HCT116 (cell line): ENCODE measurements around the gene CSTF2. TPM values are rescaled to one million over a fixed set of nuclear protein-coding genes. Genes with fewer than 3 reads are reported as not detected.

ENCODE experiments used
- ATAC-seq: fragments of 200-7000 bp; cut with Tn5 transposase; 2 replicates; pipeline ENCODE4 v1.9.1; 2020; ENCODE audit warnings: mild to moderate bottlenecking, moderate library complexity
- BruUV-seq: library from RNA; stranded (reverse); fragments of 400-500 nt; replicated peaks from 2 replicates; lab custom pipeline; 2021; lab: Mats Ljungman, UMichigan
- CTCF ChIA-PET: fragments of 300-600 bp; sonication (Branson Sonifier 250); formaldehyde crosslinking; loops from one replicate; lab custom pipeline; 2021; ENCODE audit warnings: antibody characterized with exemption; lab: Charles Lee
- POLR2A ChIA-PET: fragments of 300-600, 350-600 bp; sonication (Branson Sonifier 250); formaldehyde crosslinking; loops from one replicate; lab custom pipeline; 2021; ENCODE audit warnings: antibody characterized with exemption; lab: Charles Lee
- RAD21 ChIA-PET, 2 experiments: fragments of 300-600 bp; sonication (Branson Sonifier 250); formaldehyde crosslinking; loops; one replicate each; lab custom pipeline; 2023; ENCODE audit warnings: low total read pairs in 2 of 2; ENCODE audit not compliant: uncharacterized antibody in 2 of 2, unreplicated experiment in 2 of 2, low non-redundant PET in 1 of 2; lab: Charles Lee
- DNase-seq: peaks from one replicate; pipeline ENCODE4 v3.0.0-alpha.2; 2010; ENCODE audit warnings: low read depth, low spot score
- H2AFZ ChIP-seq: fragments of 200-600 bp; shearing (Covaris generic), sonication (generic); 2 replicates; pipeline ENCODE4 v1.6.1; 2017; ENCODE audit warnings: low read depth, mixed run types, mixed read lengths, antibody characterized with exemption, low read length; ENCODE audit not compliant: poor library complexity, severe bottlenecking
- H3K27ac ChIP-seq: 2 replicates; pipeline ENCODE4 v1.5.1; 2012; ENCODE audit warnings: low read depth, low read length
- H3K27me3 ChIP-seq: fragments of 200-600 bp; sonication (generic); 2 replicates; pipeline ENCODE4 v1.6.1; 2016; ENCODE audit warnings: mixed run types, low read length, mixed read lengths; ENCODE audit not compliant: insufficient read depth
- H3K36me3 ChIP-seq, 2 experiments: fragments of 200-500 bp in 1 of 2; fragments of 200-600 bp in 1 of 2; sonication (Bioruptor generic) in 1 of 2; sonication (generic) in 1 of 2; 2 replicates each; pipeline versions ENCODE4 v1.5.1 to v1.6.1; 2014 to 2016; ENCODE audit warnings: low read length in 2 of 2, inconsistent platforms in 1 of 2, mixed read lengths in 1 of 2, mixed run types in 1 of 2; ENCODE audit not compliant: insufficient read depth in 2 of 2, control insufficient read depth in 1 of 2
- H3K4me1 ChIP-seq, 2 experiments: fragments of 200-600 bp in 1 of 2; sonication (generic) in 1 of 2; 2 replicates each; pipeline versions ENCODE4 v1.5.1 to v1.6.1; 2012 to 2017; ENCODE audit warnings: low read length in 2 of 2, inconsistent platforms in 1 of 2, mild to moderate bottlenecking in 1 of 2, mixed read lengths in 1 of 2, mixed run types in 1 of 2, moderate library complexity in 1 of 2; ENCODE audit not compliant: insufficient read depth in 2 of 2, control insufficient read depth in 1 of 2
- H3K4me2 ChIP-seq: fragments of 200-600 bp; sonication (generic); 2 replicates; pipeline ENCODE4 v1.6.1; 2017; ENCODE audit warnings: mixed run types, low read length, mixed read lengths
- H3K4me3 ChIP-seq, 2 experiments: fragments of 200-600 bp in 1 of 2; sonication (generic) in 1 of 2; replicated peaks in 1 of 2; 2 replicates each; pipeline ENCODE4 v1.5.1; 2011 to 2016; ENCODE audit warnings: low read length in 2 of 2, control low read depth in 1 of 2, low read depth in 1 of 2, mild to moderate bottlenecking in 1 of 2, mixed read lengths in 1 of 2, mixed run types in 1 of 2
- H3K79me2 ChIP-seq: fragments of 200-600 bp; sonication (generic); 2 replicates; pipeline ENCODE4 v1.6.1; 2017; ENCODE audit warnings: mild to moderate bottlenecking, mixed run types, low read length, moderate library complexity, mixed read lengths; ENCODE audit not compliant: insufficient read depth
- H3K9ac ChIP-seq: fragments of 200-600 bp; sonication (generic); 2 replicates; pipeline ENCODE4 v1.6.1; 2016; ENCODE audit warnings: low read length, mixed read lengths
- H3K9me2 ChIP-seq: fragments of 200-600 bp; sonication (generic), shearing (Covaris generic); 2 replicates; pipeline ENCODE4 v1.6.1; 2017; ENCODE audit warnings: mixed run types, mild to moderate bottlenecking, moderate library complexity; ENCODE audit not compliant: insufficient read depth
- H3K9me3 ChIP-seq, 2 experiments: fragments of 200-500 bp in 1 of 2; fragments of 200-600 bp in 1 of 2; sonication (Bioruptor generic) in 1 of 2; sonication (generic) in 1 of 2; 2 replicates each; pipeline ENCODE4 v1.6.1; 2014 to 2017; ENCODE audit warnings: low read length in 2 of 2, mixed read lengths in 2 of 2, inconsistent platforms in 1 of 2, low read depth in 1 of 2, mild to moderate bottlenecking in 1 of 2, mixed run types in 1 of 2, moderate library complexity in 1 of 2; ENCODE audit not compliant: control insufficient read depth in 1 of 2, insufficient read depth in 1 of 2
- H4K20me1 ChIP-seq: fragments of 200-600 bp; sonication (generic), shearing (Covaris generic); 2 replicates; pipeline ENCODE4 v1.6.1; 2017; ENCODE audit warnings: mixed run types, mild to moderate bottlenecking, moderate library complexity; ENCODE audit not compliant: insufficient read depth
- CEBPB ChIP-seq: IDR thresholded peaks from 2 replicates; pipeline ENCODE4 v1.6.1; 2012; ENCODE audit warnings: low read depth
- ELF1 ChIP-seq: IDR thresholded peaks from 2 replicates; pipeline ENCODE4 v1.6.1; 2012; ENCODE audit warnings: low read depth, borderline replicate concordance
- FOSL1 ChIP-seq: IDR thresholded peaks from 2 replicates; pipeline ENCODE4 v1.6.1; 2012; ENCODE audit warnings: low read depth
- JUND ChIP-seq: IDR thresholded peaks from 2 replicates; pipeline ENCODE4 v1.6.1; 2012
- SP1 ChIP-seq: IDR thresholded peaks from 2 replicates; pipeline ENCODE4 v1.6.1; 2012; ENCODE audit warnings: low read depth
- SRF ChIP-seq: IDR thresholded peaks from 2 replicates; pipeline ENCODE4 v1.6.1; 2012; ENCODE audit warnings: low read depth
- intact Hi-C: fragments of 100-400 bp; cut with micrococcal nuclease; formaldehyde crosslinking; loops from 2 replicates; pipeline ENCODE4 v1.10.0; 2022
- total RNA-seq: library from RNA; stranded (reverse); gene quantifications from one replicate; pipeline ENCODE4 v1.2.1, GENCODE V29; 2021; ENCODE audit not compliant: unreplicated experiment
- TF ChIP-seq, protein P1 (sequence below): IDR thresholded peaks from 2 replicates; pipeline ENCODE4 v1.6.1; 2012
- TF ChIP-seq, protein P2 (sequence below): IDR thresholded peaks from 2 replicates; pipeline ENCODE4 v1.6.1; 2012
- TF ChIP-seq, protein P3 (sequence below): IDR thresholded peaks from 2 replicates; pipeline ENCODE4 v1.6.1; 2012; ENCODE audit warnings: low read depth

Gene CSTF2
- total RNA-seq, 1 experiment from 2014 or later, result 34.1 TPM

DNA sequence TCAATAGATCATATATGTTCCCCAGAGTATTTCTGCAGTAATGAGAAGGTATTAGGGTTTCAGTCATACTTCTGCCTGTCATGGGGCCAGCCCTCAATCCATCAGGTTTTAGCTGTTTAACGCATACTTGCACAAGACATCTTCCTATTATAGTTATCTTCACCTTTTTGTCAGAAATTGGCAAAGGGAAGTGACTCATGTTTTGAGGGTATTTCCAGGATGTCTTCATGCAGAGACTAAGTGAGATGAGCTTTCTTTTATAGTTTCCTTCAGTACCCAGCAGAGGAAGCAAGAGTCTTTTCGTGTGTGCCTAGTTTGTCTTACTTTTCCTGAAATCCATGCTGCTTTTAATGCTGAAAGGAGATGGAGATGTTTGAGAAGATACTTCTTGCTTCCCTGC, 9.5 kb downstream of the CSTF2 start:
- H3K9ac ChIP-seq, result no peak overlapping the region
- no TSS peak for BruUV-seq
- H3K36me3 ChIP-seq, result peaks cover 0 to 11% of the 10 kb centered on the region in 2 experiments; a peak in 3 of 4 replicates
- no peak for DNase-seq
- no peak overlapping the region for H3K4me3 ChIP-seq
- H3K27me3 ChIP-seq, result no peaks in the 10 kb centered on the region
- H3K4me1 ChIP-seq, result no peaks in the 10 kb centered on the region
- ChIA-PET RAD21 (no interaction called here), CTCF (no interaction called here), POLR2A (no interaction called here)
- no peaks in the 10 kb centered on the region for H3K9me3 ChIP-seq
- no peak overlapping the region for H3K4me2 ChIP-seq
- TF ChIP-seq, protein P1, sequence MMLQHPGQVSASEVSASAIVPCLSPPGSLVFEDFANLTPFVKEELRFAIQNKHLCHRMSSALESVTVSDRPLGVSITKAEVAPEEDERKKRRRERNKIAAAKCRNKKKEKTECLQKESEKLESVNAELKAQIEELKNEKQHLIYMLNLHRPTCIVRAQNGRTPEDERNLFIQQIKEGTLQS, result no peak
- TF ChIP-seq ELF1 (no peak), CEBPB (no peak), FOSL1 (no peak)
- TF ChIP-seq, protein P2, sequence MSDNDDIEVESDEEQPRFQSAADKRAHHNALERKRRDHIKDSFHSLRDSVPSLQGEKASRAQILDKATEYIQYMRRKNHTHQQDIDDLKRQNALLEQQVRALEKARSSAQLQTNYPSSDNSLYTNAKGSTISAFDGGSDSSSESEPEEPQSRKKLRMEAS, result no peak
- H3K79me2 ChIP-seq, result no peaks in the 10 kb centered on the region
- H3K9me2 ChIP-seq, result no peaks in the 10 kb centered on the region
- no peak overlapping the region for H2AFZ ChIP-seq
- no peak overlapping the region for H3K27ac ChIP-seq
- ATAC-seq, result no peak
- intact Hi-C loops, result no loop called here
- no peaks in the 10 kb centered on the region for H4K20me1 ChIP-seq

DNA sequence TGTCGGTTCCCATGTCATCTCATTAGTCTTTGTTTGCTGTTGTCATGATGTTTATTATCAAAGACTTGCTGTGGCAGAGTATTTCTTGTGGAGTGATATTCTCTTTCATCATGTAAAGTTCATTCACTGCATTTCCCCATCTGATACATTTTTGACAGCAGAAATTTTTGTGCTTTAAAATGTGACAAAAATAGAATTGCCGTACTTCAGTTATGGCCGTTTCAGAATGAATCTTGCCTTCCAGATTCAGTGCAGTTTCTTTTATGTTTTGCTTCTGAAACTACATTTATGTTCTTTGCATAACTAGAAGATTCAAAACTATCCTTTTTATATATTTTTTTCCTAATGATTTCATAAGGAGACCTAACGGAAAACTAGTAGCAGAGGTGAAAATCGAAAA, 10.0 kb downstream of the CSTF2 start:
- ChIA-PET CTCF (no interaction called here), POLR2A (no interaction called here), RAD21 (no interaction called here)
- ATAC-seq (no peak), DNase-seq (no peak)
- no peaks in the 10 kb centered on the region for H4K20me1 ChIP-seq
- no peak overlapping the region for H2AFZ ChIP-seq
- H3K4me3 ChIP-seq, result no peak overlapping the region
- no peaks in the 10 kb centered on the region for H3K27me3 ChIP-seq
- intact Hi-C loops, result no loop called here
- no TSS peak for BruUV-seq
- H3K4me1 ChIP-seq, result no peaks in the 10 kb centered on the region
- H3K27ac ChIP-seq, result no peak overlapping the region
- H3K9ac ChIP-seq, result no peak overlapping the region
- no peaks in the 10 kb centered on the region for H3K9me3 ChIP-seq
- peaks cover 0 to 7% of the 10 kb centered on the region in 2 experiments; a peak in 3 of 4 replicates for H3K36me3 ChIP-seq
- TF ChIP-seq JUND, result no peak
- TF ChIP-seq SP1, result no peak
- TF ChIP-seq, protein P3, sequence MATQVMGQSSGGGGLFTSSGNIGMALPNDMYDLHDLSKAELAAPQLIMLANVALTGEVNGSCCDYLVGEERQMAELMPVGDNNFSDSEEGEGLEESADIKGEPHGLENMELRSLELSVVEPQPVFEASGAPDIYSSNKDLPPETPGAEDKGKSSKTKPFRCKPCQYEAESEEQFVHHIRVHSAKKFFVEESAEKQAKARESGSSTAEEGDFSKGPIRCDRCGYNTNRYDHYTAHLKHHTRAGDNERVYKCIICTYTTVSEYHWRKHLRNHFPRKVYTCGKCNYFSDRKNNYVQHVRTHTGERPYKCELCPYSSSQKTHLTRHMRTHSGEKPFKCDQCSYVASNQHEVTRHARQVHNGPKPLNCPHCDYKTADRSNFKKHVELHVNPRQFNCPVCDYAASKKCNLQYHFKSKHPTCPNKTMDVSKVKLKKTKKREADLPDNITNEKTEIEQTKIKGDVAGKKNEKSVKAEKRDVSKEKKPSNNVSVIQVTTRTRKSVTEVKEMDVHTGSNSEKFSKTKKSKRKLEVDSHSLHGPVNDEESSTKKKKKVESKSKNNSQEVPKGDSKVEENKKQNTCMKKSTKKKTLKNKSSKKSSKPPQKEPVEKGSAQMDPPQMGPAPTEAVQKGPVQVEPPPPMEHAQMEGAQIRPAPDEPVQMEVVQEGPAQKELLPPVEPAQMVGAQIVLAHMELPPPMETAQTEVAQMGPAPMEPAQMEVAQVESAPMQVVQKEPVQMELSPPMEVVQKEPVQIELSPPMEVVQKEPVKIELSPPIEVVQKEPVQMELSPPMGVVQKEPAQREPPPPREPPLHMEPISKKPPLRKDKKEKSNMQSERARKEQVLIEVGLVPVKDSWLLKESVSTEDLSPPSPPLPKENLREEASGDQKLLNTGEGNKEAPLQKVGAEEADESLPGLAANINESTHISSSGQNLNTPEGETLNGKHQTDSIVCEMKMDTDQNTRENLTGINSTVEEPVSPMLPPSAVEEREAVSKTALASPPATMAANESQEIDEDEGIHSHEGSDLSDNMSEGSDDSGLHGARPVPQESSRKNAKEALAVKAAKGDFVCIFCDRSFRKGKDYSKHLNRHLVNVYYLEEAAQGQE, result no peak
- no peak for TF ChIP-seq SRF
- H3K4me2 ChIP-seq, result no peak overlapping the region
- no peaks in the 10 kb centered on the region for H3K79me2 ChIP-seq
- H3K9me2 ChIP-seq, result no peaks in the 10 kb centered on the region
